ENCODE data around the gene GNAS-AS1. TPM values are rescaled to one million over a fixed set of nuclear protein-coding genes. Genes with fewer than 3 reads are reported as not detected.

Gene GNAS-AS1
- total RNA-seq, 1 donor from 2014 or later: 1.3 TPM

GRCh38 chr20:58851221-58851968 lies 693 bp upstream of the GNAS-AS1 start:
- Histone ChIP-seq H3K27me3 (ENCODE audit: control insufficient read depth, insufficient read depth, low read length) (peaks cover 39% of the 10 kb centered on the region), H3K36me3 (ENCODE audit: control insufficient read depth, insufficient read depth, low read length) (no peaks in the 10 kb centered on the region), H3K4me3 (ENCODE audit: low read depth, low read length) (peak overlapping the region; percentile 76)
- TF ChIP-seq, protein P1, sequence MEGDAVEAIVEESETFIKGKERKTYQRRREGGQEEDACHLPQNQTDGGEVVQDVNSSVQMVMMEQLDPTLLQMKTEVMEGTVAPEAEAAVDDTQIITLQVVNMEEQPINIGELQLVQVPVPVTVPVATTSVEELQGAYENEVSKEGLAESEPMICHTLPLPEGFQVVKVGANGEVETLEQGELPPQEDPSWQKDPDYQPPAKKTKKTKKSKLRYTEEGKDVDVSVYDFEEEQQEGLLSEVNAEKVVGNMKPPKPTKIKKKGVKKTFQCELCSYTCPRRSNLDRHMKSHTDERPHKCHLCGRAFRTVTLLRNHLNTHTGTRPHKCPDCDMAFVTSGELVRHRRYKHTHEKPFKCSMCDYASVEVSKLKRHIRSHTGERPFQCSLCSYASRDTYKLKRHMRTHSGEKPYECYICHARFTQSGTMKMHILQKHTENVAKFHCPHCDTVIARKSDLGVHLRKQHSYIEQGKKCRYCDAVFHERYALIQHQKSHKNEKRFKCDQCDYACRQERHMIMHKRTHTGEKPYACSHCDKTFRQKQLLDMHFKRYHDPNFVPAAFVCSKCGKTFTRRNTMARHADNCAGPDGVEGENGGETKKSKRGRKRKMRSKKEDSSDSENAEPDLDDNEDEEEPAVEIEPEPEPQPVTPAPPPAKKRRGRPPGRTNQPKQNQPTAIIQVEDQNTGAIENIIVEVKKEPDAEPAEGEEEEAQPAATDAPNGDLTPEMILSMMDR (IDR thresholded peaks at IDR 0.05; ENCODE audit: insufficient read depth, low read length, poor library complexity, severe bottlenecking): no peak
- DNase-seq (ENCODE audit: low read depth): no peak

GRCh38 chr20:58847463-58847862 lies 3.2 kb downstream of the GNAS-AS1 start:
- TF ChIP-seq, protein P1 (IDR thresholded peaks at IDR 0.05; ENCODE audit: insufficient read depth, low read length, poor library complexity, severe bottlenecking): no peak
- no peaks in the 10 kb centered on the region for H3K36me3 ChIP-seq (ENCODE audit: control insufficient read depth, insufficient read depth, low read length)
- H3K27me3 ChIP-seq (ENCODE audit: control insufficient read depth, insufficient read depth, low read length): peaks cover 11% of the 10 kb centered on the region
- H3K4me3 ChIP-seq (ENCODE audit: low read depth, low read length): no peak overlapping the region
- DNase-seq (ENCODE audit: low read depth): no peak

GRCh38 chr20:58845706-58846105 lies 5.0 kb downstream of the GNAS-AS1 start:
- TF ChIP-seq, protein P1 (IDR thresholded peaks at IDR 0.05; ENCODE audit: insufficient read depth, low read length, poor library complexity, severe bottlenecking): no peak
- no peak for DNase-seq (ENCODE audit: low read depth)
- H3K4me3 ChIP-seq (ENCODE audit: low read depth, low read length): no peak overlapping the region
- H3K27me3 ChIP-seq (ENCODE audit: control insufficient read depth, insufficient read depth, low read length): peaks cover 17% of the 10 kb centered on the region
- H3K36me3 ChIP-seq (ENCODE audit: control insufficient read depth, insufficient read depth, low read length): no peaks in the 10 kb centered on the region

DNA sequence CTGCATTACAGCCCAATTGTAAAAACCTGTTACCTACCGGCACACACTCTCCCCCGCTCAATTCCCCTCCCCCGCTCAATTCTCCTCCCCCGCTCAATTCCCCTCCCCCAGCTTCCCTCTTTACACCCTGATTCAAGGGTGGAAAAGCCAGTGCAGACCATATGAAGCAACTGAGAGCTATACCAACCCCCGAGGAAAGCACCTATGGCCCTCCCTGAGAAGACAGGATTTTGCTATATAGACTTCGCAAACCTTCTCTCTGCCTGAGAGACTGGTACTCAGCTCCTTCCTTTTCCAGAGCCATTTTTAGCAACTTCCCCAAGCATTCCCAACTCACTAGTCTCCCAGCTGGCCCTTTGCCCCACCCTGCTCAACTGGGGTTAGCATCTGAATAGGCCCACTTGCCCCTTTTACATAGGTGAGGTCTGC lies 7.6 kb downstream of the GNAS-AS1 start:
- peaks cover 33% of the 10 kb centered on the region for H3K27me3 ChIP-seq (ENCODE audit: control insufficient read depth, insufficient read depth, low read length)
- no peak for DNase-seq (ENCODE audit: low read depth)
- TF ChIP-seq, protein P1 (IDR thresholded peaks at IDR 0.05; ENCODE audit: insufficient read depth, low read length, poor library complexity, severe bottlenecking): no peak
- H3K36me3 ChIP-seq (ENCODE audit: control insufficient read depth, insufficient read depth, low read length): no peaks in the 10 kb centered on the region
- H3K4me3 ChIP-seq (ENCODE audit: low read depth, low read length): no peak overlapping the region

DNA sequence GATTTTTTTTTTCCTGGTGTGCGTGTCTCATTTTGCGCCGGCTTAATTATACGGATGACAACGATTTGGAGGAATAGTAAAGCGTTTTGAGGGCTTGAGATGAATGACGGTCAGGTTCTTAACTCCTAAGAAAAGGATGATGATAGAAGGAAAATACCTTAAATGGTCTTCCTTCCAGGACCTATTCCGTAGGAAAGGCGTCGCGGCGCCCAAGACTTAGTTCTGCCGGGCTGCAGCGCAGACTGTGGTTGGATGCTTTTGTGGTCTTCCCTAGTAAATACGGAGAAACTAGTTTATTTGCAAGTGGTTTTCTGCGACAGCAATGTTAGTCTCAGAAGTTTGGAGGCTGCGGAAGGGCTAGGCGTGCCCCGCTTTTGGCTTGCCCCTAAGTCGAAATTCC lies 8.4 kb downstream of the GNAS-AS1 start:
- Histone ChIP-seq H3K36me3 (ENCODE audit: control insufficient read depth, insufficient read depth, low read length) (no peaks in the 10 kb centered on the region), H3K27me3 (ENCODE audit: control insufficient read depth, insufficient read depth, low read length) (peaks cover 33% of the 10 kb centered on the region), H3K4me3 (ENCODE audit: low read depth, low read length) (no peak overlapping the region)
- DNase-seq (ENCODE audit: low read depth): no peak
- TF ChIP-seq, protein P1 (IDR thresholded peaks at IDR 0.05; ENCODE audit: insufficient read depth, low read length, poor library complexity, severe bottlenecking): no peak
